ENCODE measurements around the gene SNX13.

- TF ChIP-seq CTCF (conservative IDR thresholded peaks at IDR 0.05 in 1 of 2, IDR thresholded peaks at IDR 0.05 in 1 of 2; ENCODE audit: extremely low read depth in 1 of 2, insufficient read depth in 1 of 2, low read depth in 1 of 2, low read length in 2 of 2), result no peak
- no peak for TF ChIP-seq EZH2 (IDR thresholded peaks at IDR 0.05; ENCODE audit: borderline replicate concordance, low read length)
These were observed 9.7 kb downstream of the SNX13 start for GRCh38 chr7:17930546-17930945.

Measured in mammary epithelial cell (primary cell).